Measurements from ENCODE around the gene ZRANB2.

Gene ZRANB2

DNA sequence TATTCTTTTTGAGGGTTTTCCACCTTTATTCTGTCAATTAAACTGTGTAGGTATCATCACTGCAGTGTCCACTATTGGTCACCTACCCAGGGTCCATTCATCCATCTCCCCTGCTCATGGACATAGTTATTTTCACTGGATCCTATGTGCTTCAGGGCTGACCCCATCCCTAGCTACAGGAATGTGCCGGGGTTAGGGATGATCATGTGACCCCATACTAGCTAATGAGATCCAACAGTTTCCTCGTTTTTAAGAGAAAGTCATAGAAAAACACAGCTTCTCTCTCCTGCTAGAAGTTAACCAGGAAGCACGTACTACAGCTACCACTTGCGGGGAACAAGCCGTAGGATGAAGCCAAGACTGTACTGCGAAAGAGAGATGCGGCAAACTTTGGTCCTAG is 52.8 kb downstream of the ZRANB2 start:
- no peak for FAIRE-seq

DNA sequence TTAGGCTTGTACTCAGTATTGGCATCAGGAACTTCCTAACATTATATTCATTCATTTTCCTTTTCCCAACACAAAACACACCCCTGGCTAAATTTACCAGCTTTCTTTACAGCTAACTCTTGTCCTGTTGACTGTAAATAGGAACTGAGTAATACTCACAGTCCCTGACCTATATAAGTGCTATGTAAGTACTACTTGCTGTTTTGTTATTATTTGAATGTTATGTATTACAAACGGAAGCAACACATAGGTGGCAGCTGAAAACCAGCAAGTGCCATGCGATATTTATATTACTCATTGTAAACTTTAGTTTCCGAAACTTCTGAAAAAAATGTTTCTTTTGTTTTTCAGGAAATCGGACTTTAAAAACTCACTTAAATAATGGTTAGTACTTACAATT is 54.7 kb downstream of the ZRANB2 start:
- no peak for FAIRE-seq

DNA sequence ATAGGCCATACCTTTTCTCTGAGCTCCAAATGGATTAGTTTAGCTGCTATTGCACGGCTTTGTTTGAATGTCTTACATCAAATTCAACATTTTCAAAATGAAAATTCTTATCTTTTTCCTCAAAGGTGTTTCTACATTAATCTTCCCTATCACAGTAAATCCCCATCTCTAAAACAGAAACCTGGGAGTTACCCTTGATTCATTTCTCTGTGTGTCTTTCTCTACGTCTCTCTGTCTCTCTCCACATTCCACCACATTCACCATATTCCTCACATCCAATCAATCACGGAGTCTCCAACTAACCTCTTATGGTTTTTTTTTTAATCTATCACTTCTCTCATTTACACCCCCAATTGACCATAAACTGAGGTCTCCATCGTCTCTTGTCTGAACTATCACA is 57.3 kb downstream of the ZRANB2 start:
- FAIRE-seq = no peak

DNA sequence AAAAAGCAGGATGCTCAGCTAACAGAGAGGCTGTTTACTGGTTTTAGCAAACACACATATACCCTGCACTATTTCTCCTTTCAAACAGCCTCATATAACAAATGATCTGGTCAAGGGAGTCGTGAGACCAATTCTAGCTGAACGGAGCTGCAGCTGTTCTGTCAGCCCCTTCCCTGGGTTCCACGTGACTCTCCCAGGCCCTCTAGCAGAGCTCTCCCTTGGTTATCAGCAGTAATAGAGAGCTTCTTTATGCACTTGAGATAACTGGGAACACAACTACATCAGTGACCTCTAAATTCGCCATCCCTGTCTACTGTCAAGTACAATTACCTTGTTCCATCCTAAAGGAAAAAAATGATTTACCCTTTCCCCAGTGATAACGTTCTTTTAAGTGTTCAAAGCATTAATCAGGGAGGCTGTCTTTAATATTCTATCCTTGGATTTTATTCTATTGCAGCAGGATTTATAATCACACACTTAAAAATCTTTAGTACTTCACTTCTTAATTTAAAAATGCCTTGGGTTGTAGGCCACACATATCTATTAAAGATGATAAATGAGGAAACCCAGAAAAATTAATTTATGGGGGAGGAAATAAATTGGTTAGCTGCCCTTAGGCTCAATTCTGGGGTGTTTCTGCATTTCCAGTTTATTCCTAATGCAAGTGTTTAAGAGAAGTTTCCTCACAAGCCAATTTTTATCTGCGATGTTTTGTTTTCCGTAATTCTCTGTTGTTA is 61.4 kb downstream of the ZRANB2 start:
- FAIRE-seq = no peak

DNA sequence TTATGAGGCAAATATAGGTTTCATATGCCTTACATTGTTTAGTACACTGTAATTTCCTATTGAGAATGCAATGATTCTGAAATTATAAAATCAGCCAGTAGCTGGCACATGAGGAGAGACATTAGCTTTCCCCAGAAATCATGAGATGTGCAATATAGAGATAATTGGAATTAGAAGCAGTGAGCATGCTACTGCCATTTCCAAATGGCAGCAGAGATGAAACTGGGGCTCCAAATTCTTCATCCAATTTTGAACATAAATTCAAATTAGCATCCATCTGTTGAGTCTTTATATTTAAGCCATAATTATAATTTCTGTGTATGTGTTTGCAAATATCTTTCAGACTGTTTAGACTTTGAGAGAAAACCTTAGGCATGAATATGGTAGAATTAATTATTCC is 62.0 kb downstream of the ZRANB2 start:
- FAIRE-seq = no peak

DNA sequence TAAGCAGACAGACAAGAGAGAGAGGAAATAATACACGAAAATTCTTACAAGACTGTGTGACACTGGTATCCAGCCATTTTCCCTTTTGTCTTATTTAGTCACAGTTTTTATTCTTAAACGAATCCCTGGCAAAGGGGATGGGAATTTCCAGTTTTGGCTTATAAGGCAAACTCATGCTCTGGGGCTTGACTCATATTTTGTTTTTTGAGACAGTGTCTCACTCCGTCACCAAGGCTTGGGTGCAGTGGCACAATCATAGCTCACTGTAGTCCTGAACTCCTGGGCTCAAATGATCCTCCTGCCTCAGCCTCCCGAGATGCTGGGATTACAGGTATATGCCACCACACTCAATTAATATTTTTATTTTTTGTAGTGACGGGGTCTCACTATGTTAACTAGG is 65.1 kb downstream of the ZRANB2 start:
- FAIRE-seq = no peak

DNA sequence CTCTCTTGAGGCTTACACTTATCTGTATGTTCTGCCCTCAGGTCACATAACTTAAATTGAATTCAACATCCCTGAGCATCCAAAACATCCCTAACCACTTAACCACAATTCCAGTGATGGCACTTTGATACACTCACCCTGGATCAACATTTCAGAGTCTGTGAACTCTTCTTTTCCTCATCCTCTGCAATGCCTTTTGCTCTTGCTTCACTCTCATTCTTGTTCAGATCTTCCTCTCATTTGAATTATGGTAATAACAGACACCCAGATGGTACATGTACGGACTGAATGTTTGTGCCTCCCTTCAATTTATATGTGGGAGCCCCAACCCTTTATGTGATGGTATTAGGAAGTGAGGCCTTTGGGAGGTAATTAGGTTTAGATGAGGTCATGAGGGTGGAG is 66.7 kb downstream of the ZRANB2 start:
- no peak for FAIRE-seq
